Activated CD8-positive, alpha-beta T cell treated with anti-CD3 and anti-CD28 coated beads for 36 hours (primary cell): ENCODE data around the gene UNK. TPM values are rescaled to one million over a fixed set of nuclear protein-coding genes. Genes with fewer than 3 reads are reported as not detected.

Source experiments
- ATAC-seq: fragments of 200-7000 bp; cut with Tn5 transposase; one replicate; pipeline ENCODE4 v1.10.0; 2021; ENCODE audit warnings: mild to moderate bottlenecking, moderate library complexity
- CTCF ChIA-PET: fragments of 350-600 bp; sonication (Branson Sonifier 250); formaldehyde crosslinking; loops from one replicate; lab custom pipeline; 2021; ENCODE audit warnings: antibody characterized with exemption; lab: Charles Lee
- POLR2A ChIA-PET: fragments of 350-600 bp; sonication (Branson Sonifier 250); formaldehyde crosslinking; loops from one replicate; lab custom pipeline; 2021; ENCODE audit warnings: antibody characterized with exemption; lab: Charles Lee
- DNase-seq: peaks from one replicate; pipeline ENCODE4 v3.0.0-alpha.2; 2020
- H3K27ac Mint-ChIP-seq: one replicate; pipeline ENCODE4 v1.8.0; 2021; ENCODE audit warnings: mild to moderate bottlenecking, mixed read lengths
- H3K27me3 Mint-ChIP-seq: one replicate; pipeline ENCODE4 v1.8.0; 2021; ENCODE audit warnings: mixed read lengths
- H3K36me3 Mint-ChIP-seq: one replicate; pipeline ENCODE4 v1.8.0; 2021; ENCODE audit warnings: low read depth, mixed read lengths
- H3K4me1 Mint-ChIP-seq: one replicate; pipeline ENCODE4 v1.8.0; 2021; ENCODE audit warnings: low read depth, mixed read lengths
- H3K4me3 Mint-ChIP-seq: one replicate; pipeline ENCODE4 v1.8.0; 2021; ENCODE audit warnings: mild to moderate bottlenecking, moderate library complexity, mixed read lengths
- H3K9me3 Mint-ChIP-seq: one replicate; pipeline ENCODE4 v1.8.0; 2021; ENCODE audit warnings: mixed read lengths
- CTCF ChIP-seq: fragments of 200-600 bp; IDR thresholded peaks from one replicate; pipeline ENCODE4 v1.8.0; 2022; ENCODE audit warnings: antibody characterized with exemption, mild to moderate bottlenecking
- intact Hi-C: fragments of 100-400 bp; cut with micrococcal nuclease; formaldehyde crosslinking; loops from one replicate; pipeline ENCODE4 v1.10.0; 2022
- total RNA-seq, 2 experiments: library from RNA; stranded (reverse); gene quantifications; one replicate each; pipeline ENCODE4 v1.2.3, GENCODE V29; 2021

UNK gene
- total RNA-seq, 2 experiments from 2014 or later: 26.4 to 26.6 TPM

- Mint-ChIP-seq H3K9me3 (no peaks in the 10 kb centered on the region), H3K4me3 (no peak overlapping the region), H3K27ac (peak overlapping the region; percentile 42), H3K4me1 (peaks cover 34% of the 10 kb centered on the region), H3K36me3 (peaks cover 38% of the 10 kb centered on the region), H3K27me3 (no peaks in the 10 kb centered on the region)
- ChIA-PET POLR2A (interaction anchor here (1.0 kb wide), 1 partner anchor 62 kb away, joined by 4 read pairs; no protein-coding TSS in a partner anchor), CTCF (interaction anchor here (1.3 to 13.1 kb wide), 2 partner anchors 9 to 10 kb away, joined by 4 to 105 read pairs; partner anchors contain the start of gene UNC13D)
- intact Hi-C loops: no loop called here
- DNase-seq (no peak), ATAC-seq (no peak)
- no peak for TF ChIP-seq CTCF
Measured at GRCh38 chr17:75837899-75838298, 53.3 kb downstream of the UNK start.

GRCh38 chr17:75838410-75838809 is 53.8 kb downstream of the UNK start:
- Mint-ChIP-seq H3K4me1 (peaks cover 29% of the 10 kb centered on the region), H3K27me3 (no peaks in the 10 kb centered on the region), H3K27ac (no peak overlapping the region), H3K36me3 (peaks cover 38% of the 10 kb centered on the region), H3K9me3 (no peaks in the 10 kb centered on the region), H3K4me3 (no peak overlapping the region)
- ChIA-PET POLR2A (interaction anchor here (1.0 kb wide), 1 partner anchor 62 kb away, joined by 4 read pairs; no protein-coding TSS in a partner anchor), CTCF (interaction anchor here (1.3 kb wide), 1 partner anchor 11 kb away, joined by 4 read pairs; no protein-coding TSS in a partner anchor)
- no peak for TF ChIP-seq CTCF
- DNase-seq (no peak), ATAC-seq (no peak)
- intact Hi-C loops: no loop called here

- Mint-ChIP-seq H3K4me3 (no peak overlapping the region), H3K27ac (no peak overlapping the region), H3K4me1 (peaks cover 19% of the 10 kb centered on the region), H3K9me3 (no peaks in the 10 kb centered on the region), H3K36me3 (peaks cover 26% of the 10 kb centered on the region), H3K27me3 (no peaks in the 10 kb centered on the region)
- CTCF ChIA-PET: interaction anchor here (1.0 to 1.4 kb wide), 2 partner anchors 8 to 9 kb away, joined by 3 to 4 read pairs; no protein-coding TSS in a partner anchor
- ATAC-seq (no peak), DNase-seq (no peak)
- no peak for TF ChIP-seq CTCF
- POLR2A ChIA-PET: interaction anchor here (0.7 to 2.2 kb wide), 3 partner anchors 10 to 43 kb away, joined by 4 to 7 read pairs (median 6); no protein-coding TSS in a partner anchor
- intact Hi-C loops: no loop called here
Measured at GRCh38 chr17:75839942-75840798, 55.6 kb downstream of the UNK start.

GRCh38 chr17:75840799-75841164 is 56.2 kb downstream of the UNK start:
- peaks cover 26% of the 10 kb centered on the region for H3K36me3 Mint-ChIP-seq
- intact Hi-C loops: no loop called here
- no peak for DNase-seq

More at GRCh38 chr17:75840799-75841164, 56.2 kb downstream of the UNK start:
- H3K27ac Mint-ChIP-seq: no peak overlapping the region
- H3K27me3 Mint-ChIP-seq: no peaks in the 10 kb centered on the region
- ChIA-PET CTCF (interaction anchor here (1.4 kb wide), 1 partner anchor 9 kb away, joined by 3 read pairs; no protein-coding TSS in a partner anchor), POLR2A (interaction anchor here (0.7 to 2.2 kb wide), 3 partner anchors 11 to 44 kb away, joined by 4 to 7 read pairs (median 6); no protein-coding TSS in a partner anchor)
- ATAC-seq: no peak
- H3K4me1 Mint-ChIP-seq: peaks cover 23% of the 10 kb centered on the region
- H3K9me3 Mint-ChIP-seq: no peaks in the 10 kb centered on the region
- H3K4me3 Mint-ChIP-seq: no peak overlapping the region
- TF ChIP-seq CTCF: no peak
